Heart left ventricle (tissue), 16 donors: ENCODE measurements around the gene CLK4. TPM values are rescaled to one million over a fixed set of nuclear protein-coding genes. Genes with fewer than 3 reads are reported as not detected.

ENCODE experiments used
- ATAC-seq, 4 donors: fragments of 200-7000 bp; cut with Tn5 transposase; one replicate each; pipeline ENCODE4 v1.9.1; 2020 to 2022; ENCODE audit warnings: moderate library complexity in 4 of 4, mild to moderate bottlenecking in 3 of 4, moderate number of reproducible peaks in 1 of 4
- DNase-seq, 5 donors: peaks; one replicate each; pipeline ENCODE4 v3.0.0-alpha.2; 2020
- H3K27ac ChIP-seq, 12 donors: fragments of 200-600 bp; sonication (generic) in 4 of 12; one replicate each; pipeline versions ENCODE4 v1.5.0 to v1.8.0; 2016 to 2022; ENCODE audit warnings: mild to moderate bottlenecking in 2 of 12
- H3K27me3 ChIP-seq, 9 donors: fragments of 200-600 bp; sonication (generic) in 2 of 9; one replicate each; pipeline versions ENCODE4 v1.5.1 to v1.8.0; 2016 to 2022; ENCODE audit warnings: mild to moderate bottlenecking in 3 of 9
- H3K36me3 ChIP-seq, 9 donors: fragments of 200-600 bp; sonication (generic) in 2 of 9; one replicate each; pipeline versions ENCODE4 v1.5.0 to v1.8.0; 2018 to 2022; ENCODE audit warnings: mild to moderate bottlenecking in 2 of 9
- H3K4me1 ChIP-seq, 12 donors: fragments of 200-600 bp; sonication (generic) in 4 of 12; one replicate each; pipeline versions ENCODE4 v1.5.0 to v1.8.0; 2016 to 2022; ENCODE audit warnings: mild to moderate bottlenecking in 3 of 12
- H3K4me3 ChIP-seq, 12 donors: fragments of 200-600 bp; sonication (generic) in 4 of 12; one replicate each; pipeline versions ENCODE4 v1.5.0 to v1.8.0; 2017 to 2022; ENCODE audit warnings: mild to moderate bottlenecking in 9 of 12, moderate library complexity in 4 of 12
- H3K9me3 ChIP-seq, 12 donors: fragments of 200-600 bp; sonication (generic) in 4 of 12; one replicate each; pipeline versions ENCODE4 v1.5.0 to v1.8.0; 2016 to 2022; ENCODE audit warnings: mild to moderate bottlenecking in 1 of 12
- POLR2A ChIP-seq, 2 donors: fragments of 450-650 bp; IDR thresholded peaks; one replicate each; pipeline ENCODE4 v1.6.1; 2017; ENCODE audit warnings: antibody characterized with exemption in 2 of 2, mild to moderate bottlenecking in 2 of 2, moderate library complexity in 2 of 2
- WGBS, 4 donors: extraction: QIAGEN DNeasy Blood & Tissue Kit in 2 of 4; methylation state at CpG; one replicate each; pipeline versions ENCODE4 v1.1.5 to v1.1.7; 2013 to 2018; 5-methylcytosine and 5-hydroxymethylcytosine counted together
- intact Hi-C, 10 donors: fragments of 100-400 bp; cut with DNase I; formaldehyde crosslinking; loops; one replicate each; pipeline versions ENCODE4 v1.11.1 to v1.14.2; 2022
- polyA plus RNA-seq, 2 donors: library from polyadenylated mRNA; stranded (reverse); fragments of 200-250 nt; gene quantifications; one replicate each; pipeline ENCODE4 v1.2.3, GENCODE V29; 2013
- total RNA-seq, 9 donors: library from RNA; depleted of rRNA in 2 of 9; stranded (reverse); fragments of >200 nt in 2 of 9; fragmentation: NEBNext Ultra II Directional in 3 of 9; extraction: Animal tissue kit (Norgen Biotek cat#: 25700) in 3 of 9; gene quantifications; one replicate each; pipeline versions ENCODE4 v1.1.0 to v1.2.4, GENCODE V29; 2016 to 2023
- TF ChIP-seq, protein P1 (sequence below), 12 donors: fragments of 200-600 bp; sonication (generic) in 4 of 12; IDR thresholded peaks; one replicate each; pipeline versions ENCODE4 v1.5.0 to v1.8.0; 2018 to 2022; ENCODE audit warnings: antibody characterized with exemption in 12 of 12, mild to moderate bottlenecking in 5 of 12
- donor health status: ischemic (EF 13 %, LVEDD 7.1; RV severe dilation, severe dysfunction).
- donor health status: healthy with polysubstance abuse.
- donor health status: DM: no; HTN: yes; CAD: no.
- donor health status: DM: no; HTN: no; CAD: no.
- donor health status: ischemic (EF 25% LVEDD 6.9; RV normal size, moderate dysfunction).
- donor health status: ischemic (EF 25% LVEDD 5.7; RV mildly dilated, moderate dysfunction).
- donor health status: healthy.
- donor health status: DM: yes; HTN: yes; CAD: no.
- donor health status: ischemic (EF 35%, LVEDD 5.7; RV mildly dilated, moderate dysfunction).
- donor health status: nonischemic (EF 11% LVEDD 7.7; RV severe dilation, severe dysfunction).
- donor health status: DM: yes; HTN: yes; CAD: no.
- donor health status: PGD.
- donor health status: ischemic (EF 29% LVEDD 5.4; RV normal size, mild dysfunction).
- donor health status: nonischemic (EF 23%, LVEDD 6.1; RV moderate dilation, normal function).

CLK4 gene
- total and polyA plus RNA-seq, 11 donors, result 5.2 to 24.0 (median 16.3) TPM

DNA sequence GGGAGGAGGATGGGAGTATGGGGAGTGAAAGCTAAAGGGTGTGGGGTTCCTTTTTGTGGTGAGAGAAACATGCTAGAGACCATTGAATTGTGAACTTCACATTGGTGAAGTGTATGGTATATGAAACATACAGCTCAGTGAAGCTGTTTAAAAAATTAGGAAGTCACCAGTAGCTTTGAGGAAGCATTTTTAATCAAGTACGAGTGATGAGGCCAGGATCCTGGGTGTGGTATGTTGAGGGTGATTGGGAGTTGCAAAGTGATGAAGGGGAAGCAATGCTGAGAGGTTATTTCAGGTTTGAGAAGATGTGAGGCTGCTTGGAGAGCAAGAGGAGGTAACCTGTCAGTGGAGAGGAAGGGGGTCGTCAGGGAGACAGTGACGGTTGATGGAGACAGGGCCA is 22.7 kb upstream of the CLK4 start:
- H3K4me3 ChIP-seq, result no peak overlapping the region
- no peaks in the 10 kb centered on the region for H3K27me3 ChIP-seq
- DNase-seq, result no peak
- no peak overlapping the region for H3K27ac ChIP-seq
- intact Hi-C loops, result no loop called here
- TF ChIP-seq, protein P1, sequence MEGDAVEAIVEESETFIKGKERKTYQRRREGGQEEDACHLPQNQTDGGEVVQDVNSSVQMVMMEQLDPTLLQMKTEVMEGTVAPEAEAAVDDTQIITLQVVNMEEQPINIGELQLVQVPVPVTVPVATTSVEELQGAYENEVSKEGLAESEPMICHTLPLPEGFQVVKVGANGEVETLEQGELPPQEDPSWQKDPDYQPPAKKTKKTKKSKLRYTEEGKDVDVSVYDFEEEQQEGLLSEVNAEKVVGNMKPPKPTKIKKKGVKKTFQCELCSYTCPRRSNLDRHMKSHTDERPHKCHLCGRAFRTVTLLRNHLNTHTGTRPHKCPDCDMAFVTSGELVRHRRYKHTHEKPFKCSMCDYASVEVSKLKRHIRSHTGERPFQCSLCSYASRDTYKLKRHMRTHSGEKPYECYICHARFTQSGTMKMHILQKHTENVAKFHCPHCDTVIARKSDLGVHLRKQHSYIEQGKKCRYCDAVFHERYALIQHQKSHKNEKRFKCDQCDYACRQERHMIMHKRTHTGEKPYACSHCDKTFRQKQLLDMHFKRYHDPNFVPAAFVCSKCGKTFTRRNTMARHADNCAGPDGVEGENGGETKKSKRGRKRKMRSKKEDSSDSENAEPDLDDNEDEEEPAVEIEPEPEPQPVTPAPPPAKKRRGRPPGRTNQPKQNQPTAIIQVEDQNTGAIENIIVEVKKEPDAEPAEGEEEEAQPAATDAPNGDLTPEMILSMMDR (IDR thresholded peaks at IDR 0.05), result no peak
- no peak for TF ChIP-seq POLR2A (IDR thresholded peaks at IDR 0.05)
- 69 to 75% (median 73%) methylated on average over 3 of the region's 3 CpGs for WGBS, 4 donors
- H3K36me3 ChIP-seq, result no peaks in the 10 kb centered on the region
- peaks cover 0 to 7% (median 0%) of the 10 kb centered on the region in 12 donors for H3K9me3 ChIP-seq
- ATAC-seq, result no peak
- no peaks in the 10 kb centered on the region for H3K4me1 ChIP-seq

GRCh38 chr5:178644826-178645545 is 18.1 kb upstream of the CLK4 start:
- Histone ChIP-seq H3K27ac (no peak overlapping the region), H3K4me3 (no peak overlapping the region), H3K4me1 (no peaks in the 10 kb centered on the region), H3K9me3 (peaks cover 0 to 7% (median 0%) of the 10 kb centered on the region in 12 donors), H3K27me3 (no peaks in the 10 kb centered on the region), H3K36me3 (no peaks in the 10 kb centered on the region)
- no peak for ATAC-seq
- WGBS, 4 donors, result 62 to 70% (median 65%) methylated on average over 7 of the region's 7 CpGs
- TF ChIP-seq, protein P1 (IDR thresholded peaks at IDR 0.05), result no peak
- TF ChIP-seq POLR2A (IDR thresholded peaks at IDR 0.05), result no peak
- no peak for DNase-seq
- intact Hi-C loops, result no loop called here

DNA sequence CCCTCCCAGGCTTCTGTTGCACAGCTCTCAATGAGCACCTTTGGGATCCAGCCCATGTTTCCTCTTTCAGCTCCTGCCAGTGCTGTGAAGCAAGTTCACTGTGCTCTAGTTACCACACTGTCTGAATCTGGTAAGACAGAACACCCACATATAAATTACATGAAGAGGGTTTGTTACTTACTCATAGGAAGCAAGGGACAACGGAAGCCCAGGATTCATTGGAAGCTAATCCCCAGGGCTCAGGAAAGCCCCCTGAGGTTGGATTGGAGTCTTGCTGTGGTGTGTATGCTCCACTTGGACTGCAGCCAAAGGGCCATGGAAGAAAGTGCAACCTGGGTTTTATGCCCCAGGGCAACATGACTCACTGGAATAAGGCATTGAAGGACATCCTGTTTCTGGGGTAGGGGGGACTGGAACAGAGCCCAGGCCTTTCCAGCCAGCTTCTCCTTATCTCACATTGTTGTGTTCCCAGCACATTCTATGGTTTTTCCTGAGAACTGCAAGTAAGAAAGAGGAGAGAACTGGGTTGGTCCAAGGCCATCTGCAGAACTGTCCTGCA is 15.6 kb upstream of the CLK4 start:
- intact Hi-C loops, result no loop called here
- H3K4me1 ChIP-seq, result no peaks in the 10 kb centered on the region
- H3K27me3 ChIP-seq, result no peaks in the 10 kb centered on the region
- H3K36me3 ChIP-seq, result no peaks in the 10 kb centered on the region
- TF ChIP-seq, protein P1 (IDR thresholded peaks at IDR 0.05), result no peak
- TF ChIP-seq POLR2A (IDR thresholded peaks at IDR 0.05), result no peak
- H3K4me3 ChIP-seq, result no peak overlapping the region
- no peak for DNase-seq
- 33 to 64% (median 46%) methylated on average over 1 of the region's 1 CpG for WGBS, 4 donors
- H3K27ac ChIP-seq, result peak overlapping the region in 1 of 12 donors; percentile 32
- H3K9me3 ChIP-seq, result no peaks in the 10 kb centered on the region
- ATAC-seq, result no peak

GRCh38 chr5:178641711-178642110 is 14.9 kb upstream of the CLK4 start:
- H3K27me3 ChIP-seq, result no peaks in the 10 kb centered on the region
- no peak for DNase-seq
- 59 to 68% (median 65%) methylated on average over 9 of the region's 9 CpGs for WGBS, 4 donors
- no peak overlapping the region for H3K4me3 ChIP-seq
- no peak for ATAC-seq
- TF ChIP-seq POLR2A (IDR thresholded peaks at IDR 0.05), result no peak
- TF ChIP-seq, protein P1 (IDR thresholded peaks at IDR 0.05), result no peak
- no peak overlapping the region for H3K27ac ChIP-seq
- H3K9me3 ChIP-seq, result no peaks in the 10 kb centered on the region
- H3K36me3 ChIP-seq, result no peaks in the 10 kb centered on the region
- no peaks in the 10 kb centered on the region for H3K4me1 ChIP-seq
- intact Hi-C loops, result no loop called here
